Endothelial cell (in vitro differentiated cells): ENCODE results near the gene DPH6. TPM values are rescaled to one million over a fixed set of nuclear protein-coding genes. Genes with fewer than 3 reads are reported as not detected.

Experiments
- DNase-seq: peaks from one replicate; pipeline ENCODE4 v3.0.0; 2021; ENCODE audit warnings: low spot score
- H3K27ac Mint-ChIP-seq: one replicate; pipeline ENCODE4 v1.8.0; 2021; ENCODE audit warnings: mixed read lengths, inconsistent platforms; ENCODE audit not compliant: unreplicated experiment
- H3K27me3 Mint-ChIP-seq: one replicate; pipeline ENCODE4 v1.8.0; 2021; ENCODE audit warnings: mild to moderate bottlenecking, moderate library complexity, mixed read lengths, inconsistent platforms; ENCODE audit not compliant: unreplicated experiment
- H3K36me3 Mint-ChIP-seq: one replicate; pipeline ENCODE4 v1.8.0; 2021; ENCODE audit warnings: mild to moderate bottlenecking, low read depth, mixed read lengths, inconsistent platforms; ENCODE audit not compliant: unreplicated experiment
- H3K4me1 Mint-ChIP-seq: one replicate; pipeline ENCODE4 v1.8.0; 2021; ENCODE audit warnings: mild to moderate bottlenecking, mixed read lengths, inconsistent platforms; ENCODE audit not compliant: unreplicated experiment
- H3K4me3 Mint-ChIP-seq: one replicate; pipeline ENCODE4 v1.8.0; 2021; ENCODE audit warnings: mild to moderate bottlenecking, mixed read lengths, inconsistent platforms; ENCODE audit not compliant: unreplicated experiment
- H3K9me3 Mint-ChIP-seq: one replicate; pipeline ENCODE4 v1.8.0; 2021; ENCODE audit warnings: mixed read lengths, inconsistent platforms; ENCODE audit not compliant: unreplicated experiment
- CTCF ChIP-seq: fragments of 200-600 bp; sonication (generic); IDR thresholded peaks from one replicate; pipeline ENCODE4 v1.5.0; 2021; ENCODE audit warnings: antibody characterized with exemption; ENCODE audit not compliant: unreplicated experiment
- total RNA-seq: library from RNA; stranded (reverse); fragmentation: NEBNext Ultra II Directional; extraction: Animal tissue kit (Norgen Biotek cat#: 25700); gene quantifications from one replicate; pipeline ENCODE4 v1.2.1, GENCODE V29; 2021; ENCODE audit not compliant: unreplicated experiment

Gene DPH6
- total RNA-seq, 1 donor from 2014 or later, result 10.6 TPM

- Mint-ChIP-seq H3K4me1 (peaks cover 6% of the 10 kb centered on the region), H3K27me3 (no peaks in the 10 kb centered on the region), H3K27ac (no peak overlapping the region), H3K9me3 (no peaks in the 10 kb centered on the region), H3K4me3 (no peak overlapping the region), H3K36me3 (no peaks in the 10 kb centered on the region)
- no peak for DNase-seq
- no peak for TF ChIP-seq CTCF
Observed at GRCh38 chr15:35477312-35478262, 68.4 kb downstream of the DPH6 start.

GRCh38 chr15:35471024-35471423, 74.9 kb downstream of the DPH6 start:
- no peak overlapping the region for H3K27ac Mint-ChIP-seq
- H3K4me1 Mint-ChIP-seq, result peaks cover 6% of the 10 kb centered on the region
- no peak overlapping the region for H3K4me3 Mint-ChIP-seq
- peaks cover 3% of the 10 kb centered on the region for H3K27me3 Mint-ChIP-seq
- H3K36me3 Mint-ChIP-seq, result no peaks in the 10 kb centered on the region
- DNase-seq, result no peak
- no peak for TF ChIP-seq CTCF
- no peaks in the 10 kb centered on the region for H3K9me3 Mint-ChIP-seq

- Mint-ChIP-seq H3K4me3 (no peak overlapping the region), H3K4me1 (peaks cover 6% of the 10 kb centered on the region), H3K9me3 (no peaks in the 10 kb centered on the region), H3K27ac (no peak overlapping the region), H3K27me3 (peaks cover 3% of the 10 kb centered on the region), H3K36me3 (no peaks in the 10 kb centered on the region)
- DNase-seq, result no peak
- TF ChIP-seq CTCF, result no peak
Observed at GRCh38 chr15:35470441-35470840, 75.5 kb downstream of the DPH6 start.

GRCh38 chr15:35466476-35466875, 79.5 kb downstream of the DPH6 start:
- H3K4me3 Mint-ChIP-seq, result no peak overlapping the region
- no peaks in the 10 kb centered on the region for H3K9me3 Mint-ChIP-seq

More at GRCh38 chr15:35466476-35466875, 79.5 kb downstream of the DPH6 start:
- Mint-ChIP-seq H3K4me1 (no peaks in the 10 kb centered on the region), H3K27me3 (peaks cover 3% of the 10 kb centered on the region), H3K36me3 (no peaks in the 10 kb centered on the region), H3K27ac (no peak overlapping the region)
- no peak for TF ChIP-seq CTCF
- DNase-seq, result no peak
